HG03442 (cell line): ENCODE data around the gene SCAMP5.
A peak's percentile ranks its signal among the peaks of the same experiment; 100 is the strongest.

Source experiments
- ATAC-seq: cut with Tn5 transposase; IDR thresholded peaks from one replicate; pipeline ENCODE4 v1.9.1; 2021; ENCODE audit warnings: mild to moderate bottlenecking, moderate library complexity; ENCODE audit not compliant: unreplicated experiment

The SCAMP5 gene, protein sequence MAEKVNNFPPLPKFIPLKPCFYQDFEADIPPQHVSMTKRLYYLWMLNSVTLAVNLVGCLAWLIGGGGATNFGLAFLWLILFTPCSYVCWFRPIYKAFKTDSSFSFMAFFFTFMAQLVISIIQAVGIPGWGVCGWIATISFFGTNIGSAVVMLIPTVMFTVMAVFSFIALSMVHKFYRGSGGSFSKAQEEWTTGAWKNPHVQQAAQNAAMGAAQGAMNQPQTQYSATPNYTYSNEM

DNA sequence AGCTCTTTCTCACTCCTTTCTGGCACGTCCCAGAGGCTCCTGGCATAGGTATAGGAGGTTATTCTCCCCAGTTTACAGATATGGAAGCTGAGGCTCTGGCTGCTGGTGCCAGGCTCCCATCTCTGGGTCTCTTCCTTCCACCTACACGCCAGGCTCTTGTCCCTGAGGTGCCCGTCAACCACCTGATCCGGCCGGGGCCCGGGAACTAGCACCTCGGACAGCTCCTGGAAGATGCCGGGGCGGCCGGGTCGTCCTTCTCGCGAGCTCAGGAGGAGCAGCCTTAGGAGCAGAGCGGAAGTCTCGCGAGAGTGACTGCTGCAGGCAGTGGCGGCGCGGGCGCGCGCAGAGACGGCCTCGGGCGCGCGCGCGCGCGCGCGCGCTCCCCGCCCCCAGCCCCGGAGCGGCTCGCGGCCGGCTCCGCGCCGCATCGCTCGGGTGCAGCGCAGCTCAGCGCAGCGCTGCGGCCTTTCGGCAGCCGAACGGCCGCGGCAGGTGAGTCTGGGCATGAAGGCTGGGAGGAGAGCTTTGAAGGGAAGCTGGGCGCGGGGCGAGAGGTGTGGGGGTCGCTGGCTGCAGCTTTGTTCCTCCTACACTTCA lies at the start of gene SCAMP5:
Gene SCAMP5 (plus strand): TSS at position 382 of the 597 bp plus-strand sequence. CDS start 16,277 bp downstream, outside the sequence.
- peak; percentile 54 for ATAC-seq

DNA sequence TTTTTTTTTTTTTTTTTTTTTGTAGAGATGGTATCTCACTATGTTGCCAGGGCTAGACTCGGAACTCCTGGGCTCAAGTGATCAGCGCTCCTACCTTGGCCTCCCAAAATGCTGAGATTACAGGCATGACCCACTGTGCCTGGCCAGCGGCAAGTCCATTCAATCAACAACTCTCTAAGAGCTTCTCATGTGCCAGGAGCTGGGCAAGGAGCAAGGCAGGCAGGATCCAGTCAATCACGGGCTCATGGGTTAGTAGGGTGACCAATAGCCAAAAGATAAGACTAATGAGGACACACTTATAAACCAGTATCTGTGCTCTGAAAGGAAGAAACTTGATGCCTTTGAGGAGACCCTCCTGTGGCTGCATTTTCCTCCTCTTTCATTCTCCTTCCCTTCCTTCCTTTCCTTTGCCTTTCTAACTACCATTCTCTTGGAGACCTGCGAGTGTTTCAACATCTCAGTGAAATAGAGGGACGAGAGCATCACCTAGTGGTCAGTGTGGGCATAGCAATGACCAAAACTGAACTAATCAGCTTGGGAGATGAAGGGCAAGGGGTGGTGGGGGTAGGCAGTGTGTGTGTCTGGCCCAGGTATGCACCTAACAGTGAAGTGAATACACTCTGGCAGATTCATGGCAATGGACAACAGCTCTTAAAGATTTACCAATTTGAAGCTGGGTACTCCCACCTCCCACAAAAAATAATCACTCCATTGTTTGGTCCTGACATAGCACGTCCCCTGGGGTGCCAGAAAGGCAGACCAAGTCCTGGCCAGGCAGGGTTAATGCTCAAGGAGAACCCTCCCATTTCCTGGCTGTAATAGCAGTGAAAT lies 45.1 kb upstream of the SCAMP5 start:
- no peak for ATAC-seq

DNA sequence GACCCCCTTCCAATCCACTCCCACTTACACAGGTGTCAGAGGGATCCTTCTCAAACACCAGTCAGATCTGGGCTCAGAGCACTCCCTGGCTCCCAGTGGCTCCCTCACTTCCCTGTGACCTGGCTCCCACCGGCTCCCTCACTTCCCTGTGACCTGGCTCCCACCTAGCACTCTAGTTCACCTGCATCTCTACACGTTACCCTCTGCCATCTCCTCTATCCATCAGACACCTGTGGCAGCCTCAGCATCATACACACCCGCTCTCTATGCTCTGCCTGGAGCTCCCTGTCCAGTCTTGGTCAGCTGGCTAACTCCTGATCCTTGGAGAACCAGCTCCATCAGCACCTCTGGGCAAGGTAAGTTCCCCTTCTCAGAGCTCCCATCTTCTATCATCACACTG lies 44.4 kb upstream of the SCAMP5 start:
- ATAC-seq = no peak

DNA sequence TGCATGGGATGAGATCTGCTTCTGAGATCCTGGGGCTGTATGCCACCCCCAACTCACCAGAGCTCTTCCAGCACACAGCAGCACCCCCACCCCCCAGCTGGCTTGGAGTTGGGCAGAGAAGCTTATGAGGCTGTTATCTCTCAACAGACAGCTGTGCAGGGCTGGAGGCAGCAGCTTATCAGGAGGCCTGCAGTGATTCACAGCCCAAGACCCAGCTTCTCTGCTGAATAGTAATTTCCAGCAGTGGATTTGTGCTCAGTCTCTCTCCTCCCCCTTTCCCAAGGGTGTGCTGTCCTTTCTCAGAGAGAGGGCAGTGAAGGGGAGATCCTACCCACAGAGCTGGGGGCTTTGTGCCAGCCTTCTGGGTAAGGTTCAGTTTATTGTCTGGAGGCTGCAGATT lies 40.8 kb upstream of the SCAMP5 start:
- ATAC-seq = no peak

DNA sequence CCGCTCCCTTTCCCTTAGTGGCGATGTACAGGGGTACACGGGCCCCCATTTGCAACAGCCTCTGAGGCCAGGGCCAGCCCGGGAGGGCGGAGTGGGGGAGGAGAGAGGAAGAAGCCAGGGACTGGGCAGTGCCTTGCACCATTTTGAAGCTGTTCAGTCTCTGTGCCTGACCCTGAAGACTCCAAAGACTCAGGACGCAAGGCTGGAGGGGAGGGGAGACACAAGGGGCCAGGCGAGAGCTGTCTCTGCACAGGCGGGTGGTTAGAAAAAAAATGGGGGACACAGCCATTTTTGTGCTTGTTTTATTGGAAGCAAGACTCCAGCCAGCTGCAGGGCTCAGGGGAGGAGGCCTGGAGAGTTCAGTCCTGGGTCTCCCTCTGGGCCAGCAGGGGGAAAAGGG lies 40.3 kb upstream of the SCAMP5 start:
- ATAC-seq = no peak

DNA sequence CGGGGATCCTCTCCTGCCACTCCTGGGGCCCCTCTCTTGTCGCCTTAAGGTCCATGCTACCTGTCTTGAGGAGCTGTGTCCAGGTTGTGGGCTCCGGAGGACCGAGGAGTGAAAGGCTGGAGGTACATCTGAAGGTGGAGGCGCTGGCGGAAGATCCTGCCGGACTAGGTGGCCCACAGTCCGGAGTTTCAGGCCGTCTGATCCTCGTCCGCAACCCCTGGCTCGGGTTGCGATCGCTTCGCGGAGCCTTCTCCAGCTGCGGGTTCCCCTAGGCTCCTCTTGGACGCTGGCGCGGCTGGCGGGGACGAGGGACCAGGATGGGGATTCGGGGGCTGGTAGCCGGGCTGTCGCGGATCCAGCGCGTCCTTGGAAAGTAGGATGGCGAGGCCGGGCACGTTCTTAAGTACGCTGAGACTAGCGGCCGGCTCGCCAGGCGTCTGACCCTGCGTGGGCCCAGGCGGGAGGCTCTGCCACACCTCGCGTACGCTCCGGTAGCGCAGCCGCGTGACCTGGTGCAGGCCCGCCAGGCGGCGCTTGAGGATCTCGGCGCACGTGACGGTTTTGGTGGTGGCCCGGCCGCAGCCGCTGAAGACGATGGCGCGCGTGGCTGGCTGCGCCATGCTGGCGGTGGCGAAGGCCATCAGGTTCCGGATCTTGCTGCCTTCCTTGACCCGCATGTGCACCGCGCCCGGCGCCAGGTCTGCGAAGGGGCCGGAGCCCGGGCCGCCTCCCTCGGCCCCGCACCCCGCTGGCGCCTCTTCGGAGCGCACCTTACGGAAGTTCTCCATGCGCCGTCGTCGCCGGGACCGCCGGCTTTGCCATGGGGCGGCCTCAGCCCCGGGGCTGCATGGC lies 39.3 kb upstream of the SCAMP5 start:
- ATAC-seq = peak; percentile 31

DNA sequence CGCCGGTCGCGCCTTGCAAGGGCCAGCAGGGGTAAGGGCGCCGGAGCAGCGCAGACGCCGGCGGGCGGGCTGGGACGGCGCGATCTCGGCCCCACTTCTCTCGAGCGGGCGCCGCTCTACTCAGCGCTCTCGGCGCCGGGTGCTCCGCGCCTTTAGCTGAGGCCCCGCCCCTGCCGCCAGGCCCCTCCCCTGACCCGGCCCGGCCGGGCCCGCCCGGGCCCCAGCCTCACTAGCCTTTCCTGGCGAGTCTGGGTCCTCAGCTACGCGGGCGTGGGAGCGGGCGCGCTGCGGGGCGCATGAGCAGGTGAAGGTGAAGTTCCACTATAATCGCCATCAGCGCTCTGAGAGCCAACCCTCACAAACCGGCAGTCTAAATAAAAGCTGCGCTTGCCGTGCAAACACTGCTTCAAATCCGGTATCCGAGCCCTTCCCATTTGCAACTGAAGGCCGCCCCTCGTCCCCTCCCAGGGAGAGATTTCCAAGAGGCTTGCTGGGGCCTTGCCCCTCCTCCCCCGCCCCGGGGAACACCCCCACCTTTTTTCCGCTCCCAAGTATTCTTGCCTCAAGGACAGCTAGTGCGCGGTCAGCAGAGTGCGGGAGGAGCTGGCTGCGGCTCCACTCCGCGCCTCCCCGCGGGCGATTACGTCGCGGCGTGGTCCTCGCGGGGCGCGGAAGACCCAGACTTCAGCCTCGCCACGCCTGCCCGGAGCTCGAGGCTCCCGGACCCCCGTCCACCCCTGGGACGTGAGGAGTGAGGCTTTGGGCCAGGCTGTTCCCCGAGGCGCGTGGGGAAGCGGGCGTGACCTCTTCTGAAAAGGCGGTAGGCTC lies 38.5 kb upstream of the SCAMP5 start, which contains the start of gene RPP25:
Gene RPP25 (minus strand): TSS at position 125 of the 828 bp plus-strand sequence. CDS start 189 bp downstream, outside the sequence.
- peak; percentile 78 for ATAC-seq

DNA sequence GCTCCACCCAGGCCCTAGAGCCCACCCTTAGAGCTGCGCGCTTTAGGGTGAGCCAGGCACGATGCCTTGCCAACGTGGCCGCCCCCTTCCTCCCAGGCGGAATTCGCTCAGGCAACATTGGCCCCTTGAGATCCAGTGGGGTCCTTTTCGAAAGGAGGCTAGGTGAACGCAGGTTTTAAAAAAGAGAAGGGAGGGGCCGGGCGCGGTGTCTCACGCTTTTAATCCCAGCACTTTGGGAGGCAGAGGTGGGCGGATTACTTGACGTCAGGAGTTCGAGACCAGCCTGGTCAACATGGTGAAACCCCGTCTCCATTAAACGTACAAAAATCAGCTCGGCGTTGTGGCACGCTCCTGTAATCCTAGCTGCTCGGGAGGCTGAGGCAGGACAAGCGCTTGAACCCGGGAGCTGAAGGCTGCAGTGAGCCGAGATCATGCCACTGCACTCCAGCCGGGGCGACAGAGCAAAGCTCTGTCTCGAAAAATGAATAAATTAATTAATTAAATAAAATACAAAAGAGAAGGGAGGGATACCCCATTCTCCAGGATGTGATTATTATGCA lies 37.8 kb upstream of the SCAMP5 start:
- ATAC-seq = no peak

DNA sequence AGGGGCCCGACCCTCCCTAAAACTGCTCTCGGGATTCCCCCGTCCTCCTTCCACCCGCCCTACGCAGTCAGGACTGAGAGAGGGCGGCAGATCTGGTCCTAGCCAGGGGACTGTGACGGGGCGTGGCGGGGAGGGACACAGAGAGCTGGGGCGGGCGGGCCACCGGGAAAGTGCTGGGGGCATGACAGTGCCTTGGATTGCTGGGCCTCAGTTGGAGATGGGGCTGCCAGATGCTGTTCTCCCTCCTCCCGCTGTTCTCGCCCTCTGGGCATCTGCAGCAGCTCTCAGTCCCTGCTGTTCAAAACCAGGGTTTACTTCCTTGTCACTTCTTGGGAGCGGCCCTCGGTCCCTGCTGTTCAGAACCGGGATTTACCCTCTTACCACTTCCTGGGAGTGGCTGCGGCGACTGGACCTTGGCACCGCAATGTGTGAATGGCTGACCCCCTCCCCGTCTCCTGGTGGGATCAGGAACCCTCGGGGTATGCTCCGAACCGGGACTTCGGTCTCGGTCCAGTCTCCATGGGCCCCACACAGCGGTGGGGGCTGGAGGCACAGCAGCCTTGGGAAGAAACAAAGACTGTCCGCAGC lies 36.9 kb upstream of the SCAMP5 start:
- no peak for ATAC-seq

DNA sequence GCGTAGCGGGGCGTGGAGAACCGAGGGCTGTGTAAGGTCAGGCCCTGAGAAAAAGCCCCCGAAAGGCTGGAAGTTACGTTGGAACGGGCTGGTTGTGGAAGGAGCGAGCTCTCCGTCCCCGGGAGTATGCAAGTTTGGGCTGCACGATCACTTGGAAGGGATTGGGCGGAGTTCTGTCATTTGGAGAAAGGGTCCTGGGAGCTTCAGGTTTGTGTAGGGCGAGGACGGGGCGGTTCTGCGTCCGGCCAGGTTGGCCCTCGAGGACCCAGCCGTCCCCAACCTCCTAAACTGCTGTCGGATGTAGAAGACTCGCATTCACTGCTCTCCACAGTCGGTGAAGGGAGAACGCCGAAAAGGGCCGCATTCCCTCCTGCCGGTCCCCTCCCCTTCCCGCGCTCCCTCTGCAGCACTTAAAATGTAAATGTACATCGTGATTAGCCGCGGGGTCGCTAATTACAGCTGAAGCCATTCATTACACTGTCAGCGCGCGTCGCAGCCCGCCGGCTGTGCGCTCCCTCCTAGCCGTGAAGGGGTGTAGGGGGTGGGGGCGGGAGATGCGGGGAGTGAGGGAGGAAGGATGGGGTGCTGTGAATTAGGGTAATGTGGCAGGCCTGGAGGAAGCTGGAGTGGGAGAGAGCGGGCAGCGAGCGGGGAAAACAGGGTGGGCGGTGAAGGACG lies 36.3 kb upstream of the SCAMP5 start:
- no peak for ATAC-seq

DNA sequence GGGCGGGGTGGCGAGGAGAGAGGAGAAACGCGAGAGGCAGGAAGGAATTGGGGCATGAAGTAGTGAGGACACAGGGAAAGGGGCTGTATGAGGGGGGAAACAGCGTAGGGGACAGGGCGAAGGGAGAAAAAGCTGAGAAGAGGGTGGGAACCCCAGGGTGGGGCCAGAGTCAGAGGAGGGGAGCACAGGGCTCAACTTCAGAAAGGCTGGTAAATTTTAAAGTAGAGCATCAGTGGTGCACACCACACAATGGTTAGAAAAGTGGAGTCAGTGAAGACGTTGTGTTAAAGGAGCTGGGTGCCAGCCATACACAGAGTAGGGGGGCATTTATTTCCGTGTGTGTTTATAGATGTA lies 35.8 kb upstream of the SCAMP5 start:
- no peak for ATAC-seq

DNA sequence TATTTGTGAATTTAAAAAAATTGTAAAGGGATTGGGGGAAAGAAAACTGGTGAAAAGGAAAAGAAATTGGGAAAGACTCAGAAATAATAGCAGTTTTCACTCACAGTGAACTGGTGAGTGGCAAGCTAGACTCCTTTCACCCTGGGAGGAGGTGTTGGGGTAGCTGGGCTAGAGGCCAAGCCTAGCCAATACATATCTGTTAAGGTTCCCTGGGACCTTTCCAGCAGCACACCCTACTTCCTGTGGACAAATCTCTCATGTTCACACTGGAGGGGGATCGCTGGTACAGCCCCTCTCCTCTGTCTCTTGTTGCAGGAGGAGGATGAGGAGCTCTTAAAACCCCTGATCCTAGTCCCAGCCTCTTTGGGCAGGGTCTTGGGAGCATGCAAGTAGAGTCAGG lies 35.1 kb upstream of the SCAMP5 start:
- no peak for ATAC-seq

DNA sequence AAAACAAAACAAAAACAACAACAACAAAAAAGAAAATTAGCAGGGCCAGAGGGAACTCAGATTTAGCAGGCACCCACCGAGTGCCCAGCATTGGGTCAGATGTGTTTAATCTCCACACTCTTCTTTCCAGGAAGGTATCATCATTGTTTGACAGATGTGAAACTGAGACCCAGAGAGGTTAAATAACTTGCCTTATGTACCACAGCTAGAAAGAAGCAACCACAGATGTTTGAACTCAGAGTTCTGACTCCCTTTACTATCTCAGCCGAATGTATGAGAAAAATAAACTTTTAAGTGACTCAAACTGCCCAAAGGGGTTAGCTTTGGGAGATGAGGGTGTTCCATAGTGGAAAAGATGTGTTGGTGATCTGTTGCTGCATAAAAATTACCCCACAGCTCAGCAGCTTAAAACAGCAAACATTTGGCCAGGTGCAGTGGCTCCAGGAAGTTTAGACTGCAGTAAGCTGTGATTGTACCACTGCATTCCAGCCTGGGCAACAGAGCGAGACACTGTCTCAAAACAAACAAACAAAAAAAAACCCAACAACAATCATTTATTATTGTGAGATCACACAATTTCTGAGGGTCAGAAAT lies 34.3 kb upstream of the SCAMP5 start:
- ATAC-seq = no peak

DNA sequence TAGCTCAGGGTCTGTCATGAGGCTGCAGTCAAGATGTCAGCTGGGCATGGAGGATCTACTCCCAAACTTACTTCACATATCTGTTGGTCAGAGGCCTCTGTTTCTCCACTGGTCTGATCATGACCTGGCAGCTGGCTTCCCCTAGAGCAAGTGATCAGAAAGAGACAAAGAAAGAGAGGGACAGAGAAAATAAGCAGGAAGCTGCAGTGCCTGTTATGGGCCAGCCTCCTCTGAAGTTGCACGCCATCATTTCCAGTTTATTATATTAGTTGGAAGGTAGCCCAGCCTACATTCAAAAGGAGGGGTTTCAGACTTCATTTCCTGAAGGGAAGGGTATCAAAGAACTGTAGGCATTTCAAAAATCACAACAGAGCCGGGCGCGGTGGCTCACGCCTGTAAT lies 33.7 kb upstream of the SCAMP5 start:
- ATAC-seq = no peak

DNA sequence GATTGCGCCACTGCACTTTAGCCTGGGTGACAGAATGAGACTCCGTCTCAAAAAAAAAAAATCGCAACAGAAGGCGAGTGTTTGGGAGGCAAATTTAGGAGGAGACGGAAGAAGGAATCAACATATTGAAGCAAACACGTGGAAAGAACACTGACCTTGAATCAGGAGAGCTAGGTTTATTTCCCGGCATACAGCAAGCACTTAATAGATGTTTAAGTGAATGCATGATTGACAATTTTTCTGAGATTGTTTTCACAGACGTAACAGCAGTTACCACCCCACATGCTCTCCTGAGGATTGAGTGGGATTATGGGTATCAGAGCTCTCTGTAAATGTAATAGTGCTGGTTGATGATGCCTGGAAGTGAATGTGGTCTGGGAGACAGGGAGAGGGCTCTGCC lies 33.1 kb upstream of the SCAMP5 start:
- no peak for ATAC-seq

DNA sequence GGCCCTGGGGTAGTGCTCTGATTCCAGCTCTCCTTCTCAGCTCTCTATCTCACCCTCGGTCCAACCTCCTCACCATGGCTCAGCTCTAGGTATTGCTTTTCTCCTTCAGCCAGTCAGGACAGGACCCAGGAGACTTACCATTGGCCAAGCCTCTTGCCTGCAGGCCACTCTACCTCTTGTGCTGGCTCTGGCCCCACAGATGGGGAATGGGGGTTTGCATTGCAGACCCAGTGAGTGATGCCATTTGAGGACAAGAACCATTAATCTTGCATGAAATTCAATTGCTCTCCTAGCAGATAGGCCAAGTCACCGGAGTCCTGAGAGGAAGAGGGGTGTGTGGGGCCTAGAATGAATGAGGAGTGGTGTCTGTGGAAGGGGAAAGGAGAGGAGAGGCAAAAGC lies 32.7 kb upstream of the SCAMP5 start:
- ATAC-seq = no peak

DNA sequence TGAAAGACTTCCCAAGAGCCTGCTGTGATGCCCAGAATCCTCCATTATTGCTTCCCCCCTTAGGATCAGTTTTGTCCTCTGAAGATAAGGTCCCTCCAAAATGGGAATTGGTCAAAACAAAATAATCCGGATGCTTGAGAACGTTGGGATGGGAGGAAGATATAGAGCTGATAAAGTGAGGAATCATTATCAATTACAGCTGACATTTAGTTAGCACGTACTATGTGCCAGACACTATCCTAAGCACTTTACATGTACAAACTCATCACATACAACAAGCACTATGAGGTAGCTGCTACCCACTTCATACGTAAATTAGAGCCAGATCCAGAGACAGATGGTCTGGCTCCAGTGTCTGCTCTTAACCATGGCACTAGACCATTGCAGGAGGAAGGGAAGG lies 32.1 kb upstream of the SCAMP5 start:
- ATAC-seq = no peak

DNA sequence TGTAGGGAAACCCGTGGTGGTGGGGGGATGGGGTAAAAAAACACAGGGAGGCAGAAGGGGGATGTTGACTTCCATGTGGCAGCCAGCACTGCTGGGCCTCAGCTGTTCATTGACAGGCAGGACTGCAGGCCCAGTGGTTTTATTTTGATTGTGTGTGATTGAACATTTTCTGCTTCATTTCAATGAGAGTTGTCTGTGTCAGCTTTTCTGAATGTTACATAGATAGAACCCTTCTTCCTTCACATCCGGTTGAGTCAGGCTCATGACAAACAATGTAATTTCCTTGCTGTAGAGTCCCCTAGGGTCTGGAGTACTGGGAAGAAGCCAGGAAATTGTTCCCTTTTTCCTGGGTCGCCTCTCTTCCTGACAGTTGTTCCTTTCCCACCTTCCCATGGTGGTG lies 30.6 kb upstream of the SCAMP5 start:
- no peak for ATAC-seq

DNA sequence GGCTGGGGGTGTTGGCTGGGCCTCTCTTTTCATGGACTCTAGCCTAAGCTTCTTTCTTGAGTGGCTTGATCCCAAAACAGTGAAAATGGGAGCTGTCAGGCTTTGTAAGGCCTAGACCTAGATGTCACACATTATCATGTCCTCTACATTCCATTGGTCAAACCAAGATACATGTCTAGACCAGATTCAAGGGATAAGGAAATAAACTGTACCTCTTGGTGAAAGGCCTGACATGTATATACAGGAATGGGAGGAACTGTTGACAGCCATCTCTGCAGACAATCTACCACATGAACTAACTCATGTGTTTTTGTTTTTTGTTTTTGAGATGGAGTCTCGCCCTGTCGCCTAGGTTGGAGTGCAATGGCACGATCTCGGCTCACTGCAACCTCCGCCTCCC lies 27.7 kb upstream of the SCAMP5 start:
- ATAC-seq = no peak
